Activated CD4-positive, CD25-positive, alpha-beta regulatory T cell treated with anti-CD3 and anti-CD28 coated beads, Interleukin-2, amount 50 U/mL, for 16 hours (primary cell): ENCODE data around the gene MADCAM1.
"Not testable (repeated sequence)": the region's sequence is repeated elsewhere in the genome, so short reads cannot be mapped to it uniquely, and the experiment has no call there.

Experiments used
- DNase-seq: peaks from one replicate; pipeline ENCODE4 v3.0.0-alpha.2; 2020; ENCODE audit warnings: low read depth, low spot score

Gene MADCAM1

DNA sequence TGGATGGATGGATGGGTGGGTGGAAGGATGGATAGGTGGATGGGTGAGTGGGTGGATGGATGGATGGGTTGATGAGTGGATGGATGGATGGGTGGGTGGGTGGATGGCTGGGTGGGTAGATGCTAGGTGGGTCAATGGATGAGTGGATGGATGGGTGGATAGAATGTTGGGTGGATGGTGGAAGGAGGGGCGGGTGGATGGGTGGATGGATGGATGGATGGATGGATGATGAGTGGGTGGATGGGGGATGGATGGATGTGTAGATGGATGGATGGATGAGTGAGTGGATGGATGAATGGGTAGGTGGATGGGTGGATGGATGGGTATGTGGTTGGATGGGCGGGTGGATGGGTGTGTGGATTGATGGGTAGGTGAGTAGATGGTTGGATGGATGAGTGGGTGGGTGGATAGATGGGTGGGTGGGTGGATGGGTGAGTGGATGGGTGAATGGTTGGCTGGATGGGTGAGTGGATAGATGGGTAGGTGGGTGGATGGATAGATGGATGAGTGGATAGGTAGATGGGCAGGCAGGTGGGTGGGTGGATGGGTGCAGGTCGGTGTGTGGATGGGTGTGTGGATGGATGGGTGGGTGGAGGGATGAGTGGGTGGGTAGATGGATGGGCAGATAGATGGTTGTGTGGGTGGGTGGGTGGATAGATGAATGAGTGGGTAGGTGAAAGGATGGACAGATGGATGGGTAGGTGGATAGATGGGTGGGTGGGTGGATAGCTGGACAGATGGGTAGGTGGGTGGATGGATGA, 31.1 kb upstream of the MADCAM1 start:
- DNase-seq = no peak

GRCh38 chr19:467554-467953, 28.7 kb upstream of the MADCAM1 start:
- DNase-seq = no peak

GRCh38 chr19:468587-469256, 27.6 kb upstream of the MADCAM1 start:
- DNase-seq = no peak

DNA sequence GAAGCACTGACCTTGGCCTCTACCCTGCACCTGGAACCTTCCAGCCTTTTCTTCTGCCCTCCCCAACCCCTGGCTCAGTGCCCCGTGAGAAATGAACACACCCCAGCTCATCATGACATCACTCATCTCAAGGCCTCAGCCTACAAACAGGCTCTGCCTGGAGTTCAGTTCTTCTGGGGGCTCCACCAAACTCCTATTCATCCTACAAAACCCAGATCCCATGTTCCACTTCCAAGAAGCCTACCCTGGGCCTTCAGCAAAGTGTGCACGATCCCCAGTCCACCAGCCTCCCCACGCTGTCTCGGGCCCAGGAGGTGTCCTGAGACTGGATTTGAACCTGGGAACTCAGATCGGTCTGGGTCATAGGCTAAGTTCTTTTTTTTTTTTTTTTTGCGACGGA, 26.5 kb upstream of the MADCAM1 start:
- no peak for DNase-seq

GRCh38 chr19:470701-471100, 25.6 kb upstream of the MADCAM1 start:
- no peak for DNase-seq

GRCh38 chr19:472005-472858, 24.1 kb upstream of the MADCAM1 start:
- no peak for DNase-seq

DNA sequence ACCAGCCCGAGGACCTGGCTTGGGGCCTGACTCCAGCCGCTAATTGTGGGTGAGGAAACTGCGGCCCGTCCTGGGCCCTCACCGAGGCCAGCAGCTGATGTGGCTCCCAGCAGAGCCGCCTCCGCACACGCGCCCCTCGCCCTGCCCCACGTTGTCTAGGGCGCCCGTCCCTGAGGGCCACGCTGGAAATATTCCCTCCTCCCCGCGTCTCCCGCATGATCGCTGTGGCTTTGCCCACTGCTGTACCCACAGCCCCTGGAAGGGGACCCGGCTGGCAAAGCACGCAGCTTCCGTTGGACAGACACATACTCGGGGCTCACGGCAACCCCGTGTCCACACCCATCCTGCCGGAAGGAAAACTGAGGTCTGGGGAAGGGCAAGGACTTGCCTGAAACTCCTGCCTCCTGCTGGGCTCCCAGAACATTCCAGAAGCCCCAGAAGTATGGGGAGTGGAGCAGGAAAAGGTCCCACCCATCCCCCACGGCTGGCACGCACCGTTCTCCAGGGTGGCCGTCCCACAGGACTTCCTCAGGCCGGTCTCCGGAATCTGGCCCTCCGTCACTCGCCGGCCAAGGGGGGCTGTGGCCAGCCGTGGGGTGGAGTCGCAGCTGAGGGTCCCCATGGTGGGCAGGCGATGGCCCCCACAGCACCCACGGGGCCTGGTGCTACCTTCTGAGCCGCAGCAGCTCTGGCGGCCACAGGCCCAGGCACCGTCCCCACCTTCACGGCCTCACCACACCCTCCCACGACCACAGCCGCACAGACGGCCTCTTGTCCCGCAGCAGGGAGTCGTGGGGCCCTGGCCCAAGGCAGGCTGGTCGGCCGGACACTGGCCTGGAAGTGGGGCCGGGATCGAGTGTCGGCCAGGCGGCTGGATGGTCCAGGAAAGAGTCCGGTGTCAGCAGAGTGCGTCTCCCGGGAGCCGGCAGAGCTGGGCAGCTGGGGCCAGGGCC, 21.9 kb upstream of the MADCAM1 start:
- DNase-seq = no peak

GRCh38 chr19:475360-475759, 20.9 kb upstream of the MADCAM1 start:
- no peak for DNase-seq

DNA sequence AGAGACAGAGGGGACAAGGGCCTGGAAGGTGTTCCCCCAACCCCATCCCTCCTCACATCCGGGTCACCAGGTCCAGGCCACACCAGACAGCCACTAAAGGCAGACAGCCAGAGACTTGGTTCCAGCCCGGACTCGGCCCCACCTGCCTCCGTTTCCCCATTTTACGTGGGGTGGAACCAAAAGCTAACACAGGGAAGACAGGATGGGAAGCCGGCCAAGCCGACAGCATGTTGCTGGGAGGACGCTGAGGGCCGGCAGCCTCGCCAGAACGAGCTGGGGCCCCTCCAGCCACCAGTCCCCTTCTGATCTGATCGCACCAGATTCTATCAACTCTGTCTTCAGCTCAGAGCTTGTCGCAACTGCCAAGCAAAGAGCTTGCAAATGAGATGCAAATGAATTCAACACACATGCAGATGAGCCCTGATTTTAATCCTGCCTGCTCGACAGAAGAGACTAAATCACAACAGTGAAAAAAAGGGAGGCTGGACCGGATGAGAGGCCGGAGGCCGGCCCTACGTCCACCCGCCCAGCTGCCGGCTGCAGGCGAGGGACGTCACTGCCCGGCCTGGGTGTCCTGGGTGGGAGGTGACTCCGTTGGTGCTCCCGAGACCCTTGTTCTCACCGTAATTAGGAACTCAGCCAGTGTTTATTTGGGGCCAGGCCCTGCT, 17.9 kb upstream of the MADCAM1 start:
- no peak for DNase-seq

DNA sequence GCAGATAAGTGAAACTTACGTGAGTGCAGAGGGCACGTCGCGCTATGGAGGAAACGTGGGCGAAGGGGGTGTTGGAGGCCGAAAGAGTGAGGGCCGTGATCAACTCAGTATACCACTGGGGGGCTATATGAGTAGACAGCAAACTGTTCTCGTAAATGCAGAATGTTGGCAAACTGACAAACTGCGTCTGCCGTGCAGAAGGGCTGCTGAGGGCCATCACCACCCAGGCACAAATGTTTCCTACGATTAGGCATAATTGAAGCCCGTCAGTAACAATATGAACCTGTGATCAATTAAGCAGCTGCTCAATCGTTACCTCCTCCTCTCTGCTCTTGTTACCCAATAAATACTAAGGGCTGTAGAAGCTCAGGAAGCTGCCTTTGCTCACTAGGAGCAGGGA, 17.3 kb upstream of the MADCAM1 start:
- DNase-seq = no peak

DNA sequence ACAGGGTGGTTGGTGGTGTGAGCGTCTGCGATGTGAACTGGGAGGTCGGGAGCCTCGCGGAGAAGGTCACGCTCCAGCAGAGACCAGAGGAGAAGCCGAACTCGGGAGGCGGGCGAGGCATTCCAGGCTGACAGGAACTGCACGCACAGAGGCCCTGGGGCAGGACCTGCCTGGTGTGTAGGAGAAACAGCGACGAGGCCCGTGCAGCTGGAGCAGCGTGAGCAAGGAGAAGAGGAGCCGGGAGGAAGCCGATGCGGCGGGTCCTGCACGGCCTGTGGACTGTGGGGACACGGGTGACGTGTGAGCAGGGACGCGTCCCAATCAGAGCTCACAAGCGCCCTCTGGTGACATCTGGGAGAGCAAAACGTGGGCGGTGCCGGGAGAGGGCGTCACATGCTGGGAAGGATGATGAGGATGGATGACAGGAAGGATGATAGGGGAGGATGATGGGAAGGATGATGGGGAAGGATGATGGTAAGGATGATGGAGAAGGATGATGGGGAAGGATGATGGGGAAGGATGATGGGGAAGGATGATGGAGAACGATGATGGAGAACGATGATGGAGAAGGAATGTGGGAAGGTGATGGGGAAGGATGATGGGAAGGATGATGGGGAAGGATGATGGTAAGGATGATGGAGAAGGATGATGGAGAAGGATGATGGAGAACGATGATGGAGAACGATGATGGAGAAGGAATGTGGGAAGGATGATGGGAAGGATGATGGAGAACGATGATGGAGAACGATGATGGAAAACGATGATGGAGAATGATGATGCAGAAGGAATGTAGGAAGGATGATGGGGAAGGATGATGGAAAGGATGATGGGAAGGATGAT, 16.1 kb upstream of the MADCAM1 start:
- DNase-seq = no peak

GRCh38 chr19:481100-481499, 15.2 kb upstream of the MADCAM1 start:
- not testable (repeated sequence) for DNase-seq

GRCh38 chr19:482186-483041, 13.9 kb upstream of the MADCAM1 start:
- DNase-seq = no peak

- no peak for DNase-seq
Measured at GRCh38 chr19:483332-484072, 12.8 kb upstream of the MADCAM1 start.

- DNase-seq = no peak
Measured at GRCh38 chr19:484494-484893, 11.8 kb upstream of the MADCAM1 start.

DNA sequence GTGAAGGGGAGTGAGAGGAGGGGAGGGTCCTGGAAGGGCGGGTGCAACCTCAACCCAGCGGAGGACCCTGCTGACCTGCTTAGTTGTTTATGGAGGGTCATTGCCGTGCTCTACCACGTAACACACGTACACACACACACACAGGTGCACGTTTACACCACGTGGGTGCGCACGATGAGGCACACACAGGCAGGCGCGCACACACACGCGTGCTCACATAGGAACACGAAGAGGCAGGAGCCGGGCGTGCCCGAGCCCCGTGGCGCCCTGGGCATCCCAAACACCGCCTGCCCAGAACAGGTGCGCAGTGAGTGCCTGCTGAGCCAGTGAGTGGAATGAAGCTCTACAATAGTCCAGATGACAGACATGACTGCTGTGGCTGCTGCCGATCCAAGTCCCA, 11.2 kb upstream of the MADCAM1 start:
- no peak for DNase-seq

DNA sequence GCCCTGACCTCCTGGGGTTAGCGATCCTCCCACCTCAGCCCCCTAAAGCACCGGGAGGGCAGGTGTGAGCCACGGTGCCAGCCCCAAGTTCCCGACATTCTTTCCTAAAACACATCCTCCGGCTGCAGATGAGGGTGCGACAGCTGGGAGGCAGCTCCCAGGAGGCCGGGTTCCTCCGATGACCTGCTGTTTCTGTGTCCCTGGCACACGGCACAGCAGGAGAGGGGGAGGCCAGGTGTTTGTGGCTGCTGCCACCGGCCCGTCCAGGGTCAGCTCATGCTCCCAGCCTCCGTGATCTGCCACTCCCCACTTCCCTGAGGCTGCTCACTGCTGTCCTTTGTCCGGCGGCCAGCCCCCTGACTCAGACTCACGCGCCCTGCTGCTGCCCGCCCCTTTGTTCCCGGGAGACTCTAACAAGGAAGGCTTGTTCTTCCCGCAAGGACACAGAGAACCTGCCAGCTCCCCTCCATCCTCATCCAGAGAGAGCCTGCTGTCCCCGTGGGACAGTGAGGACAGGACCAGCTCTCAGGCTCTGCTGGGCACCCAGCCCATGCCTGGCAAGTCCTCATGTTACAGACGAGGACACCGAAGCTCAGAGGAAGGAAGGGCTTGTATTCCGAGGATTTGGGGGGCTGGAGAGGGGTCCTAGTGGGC, 10.6 kb upstream of the MADCAM1 start:
- DNase-seq = no peak
